Gastroesophageal sphincter (tissue), 4 donors: ENCODE measurements around the gene OR4C11. TPM values are rescaled to one million over a fixed set of nuclear protein-coding genes. Genes with fewer than 3 reads are reported as not detected.

ENCODE experiments used
- ATAC-seq: fragments of 150-250 bp; one replicate; pipeline ENCODE4 v1.9.1; 2016; ENCODE audit warnings: mild to moderate bottlenecking, moderate library complexity
- H3K27ac ChIP-seq, 4 donors: fragments of 200-600 bp; sonication (generic) in 3 of 4; 1 replicate in 3 of 4; 2 replicates in 1 of 4; pipeline ENCODE4 v1.5.1; 2016 to 2019
- H3K27me3 ChIP-seq: fragments of 200-600 bp; sonication (generic); one replicate; pipeline ENCODE4 v1.5.1; 2019
- H3K36me3 ChIP-seq, 2 donors: fragments of 200-600 bp; sonication (generic); one replicate each; pipeline ENCODE4 v1.5.1; 2019; ENCODE audit warnings: control low read depth in 1 of 2
- H3K4me1 ChIP-seq, 3 donors: fragments of 200-600 bp; sonication (generic); 1 replicate in 2 of 3; 2 replicates in 1 of 3; pipeline ENCODE4 v1.5.1; 2016 to 2019; ENCODE audit warnings: control low read depth in 2 of 3
- H3K4me3 ChIP-seq, 2 donors: fragments of 200-600 bp; sonication (generic); one replicate each; pipeline ENCODE4 v1.5.1; 2019; ENCODE audit warnings: mild to moderate bottlenecking in 1 of 2, moderate library complexity in 1 of 2
- H3K9me3 ChIP-seq, 3 donors: fragments of 200-600 bp; sonication (generic); one replicate each; pipeline ENCODE4 v1.5.1; 2017 to 2019; ENCODE audit warnings: control low read depth in 2 of 3
- CTCF ChIP-seq, 4 experiments: fragments of 200-600 bp in 2 of 4; fragments of 450-650 bp in 2 of 4; sonication (generic) in 1 of 4; IDR thresholded peaks; one replicate each; pipeline ENCODE4 v1.5.1; 2017 to 2019; ENCODE audit warnings: antibody characterized with exemption in 4 of 4, mild to moderate bottlenecking in 2 of 4, moderate library complexity in 2 of 4
- EP300 ChIP-seq: sonication (generic); formaldehyde crosslinking; IDR thresholded peaks from one replicate; pipeline ENCODE4 v1.6.1; 2017; ENCODE audit warnings: antibody characterized with exemption, mild to moderate bottlenecking
- POLR2A ChIP-seq, 2 donors: fragments of 450-650 bp; IDR thresholded peaks; one replicate each; pipeline ENCODE4 v1.6.1; 2017; ENCODE audit warnings: antibody characterized with exemption in 2 of 2, mild to moderate bottlenecking in 2 of 2, moderate library complexity in 1 of 2
- POLR2AphosphoS5 ChIP-seq: sonication (generic); formaldehyde crosslinking; IDR thresholded peaks from one replicate; pipeline ENCODE4 v1.6.1; 2017; ENCODE audit warnings: antibody characterized with exemption
- WGBS, 2 donors: methylation state at CpG; one replicate each; pipeline ENCODE4 v1.1.5; 2018; ENCODE audit warnings: low coverage in 1 of 2; 5-methylcytosine and 5-hydroxymethylcytosine counted together
- total RNA-seq, 4 donors: library from RNA; depleted of rRNA; stranded (reverse); fragments of >200 nt; gene quantifications; one replicate each; pipeline ENCODE4 v1.1.0, GENCODE V29; 2016

Gene OR4C11
- total RNA-seq, 4 donors from 2014 or later, result not detected

- TF ChIP-seq CTCF (IDR thresholded peaks at IDR 0.05) (no peak), POLR2AphosphoS5 (no peak), EP300 (no peak), POLR2A (IDR thresholded peaks at IDR 0.05) (no peak)
- Histone ChIP-seq H3K4me1 (no peaks in the 10 kb centered on the region), H3K4me3 (no peak overlapping the region), H3K9me3 (no peaks in the 10 kb centered on the region), H3K27ac (no peak overlapping the region), H3K27me3 (no peaks in the 10 kb centered on the region), H3K36me3 (no peaks in the 10 kb centered on the region)
- 91% methylated on average over 1 of the region's 1 CpG; no CpG with 5 or more reads in 1 of the 2 donors for WGBS, 2 donors
- no peak for ATAC-seq
These were observed 17.1 kb upstream of the OR4C11 start for GRCh38 chr11:55624531-55624930.

- peaks cover 0 to 7% (median 0%) of the 10 kb centered on the region in 3 donors for H3K9me3 ChIP-seq
- WGBS, 2 donors, result 0 to 13% methylated on average over 1 of the region's 1 CpG
- H3K4me3 ChIP-seq, result no peak overlapping the region
- no peaks in the 10 kb centered on the region for H3K27me3 ChIP-seq
- ATAC-seq, result no peak
- TF ChIP-seq POLR2A (IDR thresholded peaks at IDR 0.05) (no peak), CTCF (IDR thresholded peaks at IDR 0.05) (no peak), POLR2AphosphoS5 (no peak), EP300 (no peak)
- H3K36me3 ChIP-seq, result no peaks in the 10 kb centered on the region
- H3K27ac ChIP-seq, result no peak overlapping the region
- no peaks in the 10 kb centered on the region for H3K4me1 ChIP-seq
These were observed 34.9 kb downstream of the OR4C11 start for GRCh38 chr11:55572548-55572947.

GRCh38 chr11:55571828-55572227 lies 35.6 kb downstream of the OR4C11 start, which contains the start of gene OR4C16:
OR4C16 (plus strand) TSS chr11:55572128; CDS start chr11:55572128, 0 bp downstream.
- Histone ChIP-seq H3K27ac (no peak within 1 kb of the TSS), H3K27me3 (no peaks in the 10 kb centered on the region), H3K9me3 (no peaks in the 10 kb centered on the region), H3K4me1 (no peaks in the 10 kb centered on the region), H3K4me3 (no peak within 1 kb of the TSS), H3K36me3 (no peaks in the 10 kb centered on the region)
- 55 to 79% methylated on average over 3 of the region's 3 CpGs for WGBS, 2 donors
- ATAC-seq, result no peak
- TF ChIP-seq POLR2A (IDR thresholded peaks at IDR 0.05), result no peak

GRCh38 chr11:55554169-55554568 lies 53.3 kb downstream of the OR4C11 start, which contains the start of gene OR4C15:
OR4C15 (plus strand) TSS chr11:55554469; CDS start chr11:55554469, 0 bp downstream.
- no peak within 1 kb of the TSS for H3K4me3 ChIP-seq
- ATAC-seq, result no peak
- H3K27me3 ChIP-seq, result no peaks in the 10 kb centered on the region
- TF ChIP-seq CTCF (IDR thresholded peaks at IDR 0.05) (no peak), EP300 (no peak), POLR2A (IDR thresholded peaks at IDR 0.05) (no peak), POLR2AphosphoS5 (no peak)
- H3K4me1 ChIP-seq, result no peaks in the 10 kb centered on the region
- H3K9me3 ChIP-seq, result no peaks in the 10 kb centered on the region
- H3K27ac ChIP-seq, result no peak within 1 kb of the TSS
- no peaks in the 10 kb centered on the region for H3K36me3 ChIP-seq

Other genes starting within 250 kb of the OR4C11 start
- not detected for gene OR4A15, start 239.7 kb downstream of the OR4C11 start, total RNA-seq
- not detected for gene OR4C15, start 53.2 kb downstream of the OR4C11 start, total RNA-seq
- gene OR4C16, start 35.5 kb downstream of the OR4C11 start, total RNA-seq, result not detected
- gene OR4P4, start 27.5 kb upstream of the OR4C11 start, total RNA-seq, result not detected
- gene OR4S2, start 40.7 kb upstream of the OR4C11 start, total RNA-seq, result not detected
- gene OR4C6, start 54.6 kb upstream of the OR4C11 start, total RNA-seq, result not detected
- not detected for gene OR5D13, start 165.8 kb upstream of the OR4C11 start, total RNA-seq
- gene OR5D14, start 187.9 kb upstream of the OR4C11 start, total RNA-seq, result under 1 TPM in 1 of 4 donors, not detected in 3; 0.89 TPM
- not detected for gene OR5L1, start 203.7 kb upstream of the OR4C11 start, total RNA-seq
- gene OR5D18, start 212.0 kb upstream of the OR4C11 start, total RNA-seq, result not detected
- gene OR5L2, start 219.6 kb upstream of the OR4C11 start, total RNA-seq, result not detected
- not detected for gene OR5D16, start 231.1 kb upstream of the OR4C11 start, total RNA-seq